Eye (tissue), 1 donor: ENCODE results near the gene NFATC2.

Experiments
- DNase-seq: peaks from one replicate; pipeline ENCODE4 v3.0.0-alpha.2; 2015

The NFATC2 gene

GRCh38 chr20:51369503-51369902 is 173.0 kb downstream of the NFATC2 start:
- DNase-seq, result no peak

GRCh38 chr20:51368461-51369211 is 173.9 kb downstream of the NFATC2 start:
- DNase-seq, result no peak

GRCh38 chr20:51366155-51366886 is 176.2 kb downstream of the NFATC2 start:
- peak; percentile 69 for DNase-seq

GRCh38 chr20:51365670-51366069 is 176.8 kb downstream of the NFATC2 start:
- no peak for DNase-seq

GRCh38 chr20:51363813-51364212 is 178.7 kb downstream of the NFATC2 start:
- DNase-seq, result no peak

- no peak for DNase-seq
Observed at GRCh38 chr20:51363378-51363777, 179.1 kb downstream of the NFATC2 start.

- no peak for DNase-seq
Observed at GRCh38 chr20:51362254-51362653, 180.3 kb downstream of the NFATC2 start.

GRCh38 chr20:51361258-51361657 is 181.3 kb downstream of the NFATC2 start:
- no peak for DNase-seq

GRCh38 chr20:51360451-51361201 is 181.9 kb downstream of the NFATC2 start:
- no peak for DNase-seq

GRCh38 chr20:51359947-51360346 is 182.6 kb downstream of the NFATC2 start:
- DNase-seq, result no peak

- DNase-seq, result no peak
Observed at GRCh38 chr20:51359401-51359800, 183.1 kb downstream of the NFATC2 start.

GRCh38 chr20:51358032-51358724 is 184.3 kb downstream of the NFATC2 start:
- no peak for DNase-seq

GRCh38 chr20:51357543-51357942 is 185.0 kb downstream of the NFATC2 start:
- no peak for DNase-seq

- no peak for DNase-seq
Observed at GRCh38 chr20:51356871-51357270, 185.6 kb downstream of the NFATC2 start.

- no peak for DNase-seq
Observed at GRCh38 chr20:51354769-51355319, 187.7 kb downstream of the NFATC2 start.

- DNase-seq, result no peak
Observed at GRCh38 chr20:51354191-51354768, 188.2 kb downstream of the NFATC2 start.

- no peak for DNase-seq
Observed at GRCh38 chr20:51353491-51353890, 189.0 kb downstream of the NFATC2 start.

- no peak for DNase-seq
Observed at GRCh38 chr20:51352791-51353190, 189.7 kb downstream of the NFATC2 start.

- DNase-seq, result no peak
Observed at GRCh38 chr20:51350941-51351631, 191.4 kb downstream of the NFATC2 start.

- DNase-seq, result no peak
Observed at GRCh38 chr20:51348876-51349275, 193.6 kb downstream of the NFATC2 start.

- DNase-seq, result no peak
Observed at GRCh38 chr20:51347831-51348230, 194.7 kb downstream of the NFATC2 start.
